Keratinocyte (primary cell): ENCODE measurements around the gene CNTD1.

ENCODE experiments used
- CTCF ChIP-seq, 3 experiments: IDR thresholded peaks in 1 of 3; conservative IDR thresholded peaks in 1 of 3; optimal IDR thresholded peaks in 1 of 3; 2 replicates in 2 of 3; 3 replicates in 1 of 3; pipeline versions ENCODE3 to v1.5.1; 2011; ENCODE audit warnings: low read length in 3 of 3, mild to moderate bottlenecking in 3 of 3, moderate library complexity in 2 of 3, control low read depth in 1 of 3, inconsistent platforms in 1 of 3; ENCODE audit not compliant: insufficient read depth in 2 of 3; ENCODE audit errors: extremely low read depth in 1 of 3
- EZH2 ChIP-seq: IDR thresholded peaks from one replicate; pipeline ENCODE4 v1.6.1; 2012; ENCODE audit warnings: inconsistent platforms, mild to moderate bottlenecking, low read length, moderate library complexity

GRCh38 chr17:42853597-42853967, 54.9 kb downstream of the CNTD1 start:
- no peak for TF ChIP-seq CTCF (optimal IDR thresholded peaks at IDR 0.05 in 1 of 3, IDR thresholded peaks at IDR 0.05 in 1 of 3, conservative IDR thresholded peaks at IDR 0.05 in 1 of 3; ENCODE audit: extremely low read depth in 1 of 3, insufficient read depth in 2 of 3, low read length in 3 of 3)
- TF ChIP-seq EZH2: no peak
